GM12873 (cell line): ENCODE results near the gene MYOD1.

ENCODE experiments used
- CTCF ChIP-seq: IDR thresholded peaks from 2 replicates; pipeline ENCODE4 v1.5.1; 2012; ENCODE audit warnings: low read depth, mild to moderate bottlenecking, moderate library complexity, low read length, control low read depth; ENCODE audit not compliant: insufficient read depth; ENCODE audit errors: missing control alignments

Gene MYOD1

GRCh38 chr11:17686231-17686980 is 33.0 kb upstream of the MYOD1 start:
- no peak for TF ChIP-seq CTCF

- TF ChIP-seq CTCF = no peak
Observed at GRCh38 chr11:17687946-17688670, 31.3 kb upstream of the MYOD1 start.

DNA sequence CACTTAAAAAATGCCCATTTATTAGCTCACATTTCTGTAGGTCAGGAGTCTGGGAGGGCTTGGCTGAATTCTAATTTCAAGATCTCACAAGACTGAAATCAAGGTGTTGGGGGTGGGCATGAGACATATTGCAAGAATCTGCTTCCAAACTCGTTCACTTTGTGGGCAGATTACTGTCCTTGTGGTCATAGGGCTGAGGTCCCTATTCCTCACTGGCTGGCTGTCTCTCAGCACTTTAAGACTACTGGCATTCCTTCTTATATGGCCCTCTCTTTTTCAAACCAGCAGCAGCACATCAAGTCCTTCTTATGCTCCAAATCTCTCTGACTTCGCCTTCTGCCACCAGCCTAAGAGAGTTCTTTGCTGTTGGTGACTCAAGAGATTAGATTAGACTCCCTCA is 27.8 kb upstream of the MYOD1 start:
- TF ChIP-seq CTCF = no peak

- no peak for TF ChIP-seq CTCF
Observed at GRCh38 chr11:17691976-17692375, 27.4 kb upstream of the MYOD1 start.

- no peak for TF ChIP-seq CTCF
Observed at GRCh38 chr11:17692931-17693330, 26.4 kb upstream of the MYOD1 start.

GRCh38 chr11:17693531-17693930 is 25.8 kb upstream of the MYOD1 start:
- no peak for TF ChIP-seq CTCF

DNA sequence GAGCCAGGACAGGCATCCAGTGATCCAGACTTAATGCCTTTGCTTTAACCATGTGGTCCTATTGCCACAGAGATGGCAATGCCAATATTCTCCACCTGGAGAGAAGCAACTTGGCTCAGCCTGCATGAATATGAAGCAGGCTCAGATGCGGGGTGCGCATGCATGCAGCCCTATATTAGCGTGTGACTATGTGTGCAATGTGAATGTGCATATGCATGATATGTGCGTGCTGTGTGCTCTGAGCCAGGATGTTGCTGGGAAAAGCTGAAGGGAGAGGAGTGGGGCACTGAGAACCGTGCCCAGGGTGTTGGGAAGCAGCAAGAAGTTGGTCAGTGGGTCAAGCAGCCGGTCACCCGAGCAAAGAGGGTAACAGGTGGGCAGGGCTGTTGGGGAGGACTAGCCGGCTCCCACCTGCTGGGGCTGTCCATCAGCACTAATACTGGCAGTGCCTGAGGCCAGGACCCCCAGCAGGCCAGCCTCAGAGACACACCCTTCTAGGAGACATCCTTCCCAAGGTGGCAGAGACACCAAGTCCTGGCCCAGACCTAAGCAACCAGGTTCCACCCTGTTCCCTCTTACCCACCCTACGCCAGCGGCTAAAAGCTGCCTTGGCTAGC is 24.8 kb upstream of the MYOD1 start:
- no peak for TF ChIP-seq CTCF
